OCI-LY3 (cell line): ENCODE data around the gene ZNF680.

Source experiments
- CTCF ChIP-seq: fragments of 200-600, 300-600 bp; sonication (generic); IDR thresholded peaks from 2 replicates; pipeline ENCODE4 v1.5.1; 2014; ENCODE audit warnings: antibody characterized with exemption, low read length, low read depth
- EZH2phosphoT487 ChIP-seq: fragments of 200-600 bp; shearing (Covaris generic); IDR thresholded peaks from 2 replicates; pipeline ENCODE4 v1.6.1; 2018; ENCODE audit warnings: antibody characterized with exemption, mixed run types, low read depth

- TF ChIP-seq CTCF (no peak), EZH2phosphoT487 (no peak)
Measured at GRCh38 chr7:64610997-64611396, 48.1 kb upstream of the ZNF680 start.
